ENCODE results near the gene KDM5C. TPM values are rescaled to one million over a fixed set of nuclear protein-coding genes. Genes with fewer than 3 reads are reported as not detected.
A peak's percentile ranks its signal among the peaks of the same experiment; 100 is the strongest.

Gene KDM5C
- total and polyA plus RNA-seq, 12 donors, result 16.4 to 56.1 (median 32.8) TPM

DNA sequence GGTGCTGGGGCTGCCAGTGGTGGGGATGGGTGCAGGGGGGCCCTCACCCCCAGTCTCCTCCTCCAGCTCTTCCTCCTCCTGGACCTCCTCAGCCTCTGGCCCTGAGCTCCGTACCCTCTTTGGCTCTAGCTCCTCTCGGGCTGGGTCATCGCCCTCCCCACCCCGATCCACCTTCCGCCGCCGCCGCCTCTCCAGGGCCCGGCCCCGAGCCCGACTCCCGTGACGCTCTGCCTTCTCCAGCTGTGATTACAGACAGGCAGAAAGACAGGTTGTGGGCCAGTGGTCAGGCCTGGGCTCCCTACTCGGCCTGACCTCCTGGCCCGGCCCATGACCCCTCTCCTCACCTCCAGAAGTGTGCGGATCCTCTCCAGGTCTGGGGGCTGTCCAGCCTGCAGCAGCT lies 31.9 kb downstream of the KDM5C start:
- Histone ChIP-seq H3K9me3 (no peaks in the 10 kb centered on the region), H3K36me3 (peaks cover 0 to 87% (median 6%) of the 10 kb centered on the region in 9 donors), H3K4me1 (no peaks in the 10 kb centered on the region), H3K27me3 (no peaks in the 10 kb centered on the region), H3K27ac (no peak overlapping the region), H3K4me3 (no peak overlapping the region)
- DNase-seq (no peak), ATAC-seq (peak in 1 of 8 donors; percentile 36)
- TF ChIP-seq, protein P1, sequence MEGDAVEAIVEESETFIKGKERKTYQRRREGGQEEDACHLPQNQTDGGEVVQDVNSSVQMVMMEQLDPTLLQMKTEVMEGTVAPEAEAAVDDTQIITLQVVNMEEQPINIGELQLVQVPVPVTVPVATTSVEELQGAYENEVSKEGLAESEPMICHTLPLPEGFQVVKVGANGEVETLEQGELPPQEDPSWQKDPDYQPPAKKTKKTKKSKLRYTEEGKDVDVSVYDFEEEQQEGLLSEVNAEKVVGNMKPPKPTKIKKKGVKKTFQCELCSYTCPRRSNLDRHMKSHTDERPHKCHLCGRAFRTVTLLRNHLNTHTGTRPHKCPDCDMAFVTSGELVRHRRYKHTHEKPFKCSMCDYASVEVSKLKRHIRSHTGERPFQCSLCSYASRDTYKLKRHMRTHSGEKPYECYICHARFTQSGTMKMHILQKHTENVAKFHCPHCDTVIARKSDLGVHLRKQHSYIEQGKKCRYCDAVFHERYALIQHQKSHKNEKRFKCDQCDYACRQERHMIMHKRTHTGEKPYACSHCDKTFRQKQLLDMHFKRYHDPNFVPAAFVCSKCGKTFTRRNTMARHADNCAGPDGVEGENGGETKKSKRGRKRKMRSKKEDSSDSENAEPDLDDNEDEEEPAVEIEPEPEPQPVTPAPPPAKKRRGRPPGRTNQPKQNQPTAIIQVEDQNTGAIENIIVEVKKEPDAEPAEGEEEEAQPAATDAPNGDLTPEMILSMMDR (IDR thresholded peaks at IDR 0.05), result no peak
- intact Hi-C loops (cut with DNase I), result no loop called here
- 84 to 96% methylated on average over 14 to 15 of the region's 16 CpGs for WGBS, 2 donors

DNA sequence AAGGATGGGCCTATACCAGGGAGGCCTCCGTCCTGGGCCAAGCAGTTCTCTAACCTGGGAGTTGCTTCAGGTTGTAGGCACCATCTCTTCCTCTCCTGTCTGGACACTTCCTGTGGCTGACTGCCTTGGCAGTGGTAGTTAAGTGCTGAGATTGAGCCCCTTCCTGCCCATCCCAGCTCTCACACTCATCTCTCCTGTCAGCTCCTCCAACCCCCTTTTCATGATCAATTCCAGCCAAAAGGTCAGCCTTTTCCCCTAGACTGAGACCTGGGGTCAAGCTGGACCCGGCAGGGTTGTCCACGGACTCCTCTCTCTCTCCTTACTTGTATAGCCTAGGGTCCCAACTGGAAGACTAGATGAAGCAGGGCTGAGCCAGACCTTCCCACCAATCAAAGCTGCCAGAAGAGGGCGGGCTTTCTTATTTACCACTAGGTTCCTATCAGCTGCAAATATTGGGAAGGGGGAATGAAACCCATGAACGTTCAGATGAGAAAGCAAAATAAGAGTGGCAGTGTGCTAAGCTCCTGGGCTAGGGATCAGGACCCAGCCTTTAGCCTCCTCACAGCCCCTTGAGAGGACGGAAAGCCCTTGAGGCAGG lies 34.5 kb downstream of the KDM5C start:
- TF ChIP-seq, protein P1 (IDR thresholded peaks at IDR 0.05), result no peak
- no peaks in the 10 kb centered on the region for H3K27me3 ChIP-seq
- H3K36me3 ChIP-seq, result peaks cover 0 to 61% (median 0%) of the 10 kb centered on the region in 9 donors
- no peak overlapping the region for H3K27ac ChIP-seq
- intact Hi-C loops (cut with DNase I), result no loop called here
- WGBS, 2 donors, result 57 to 66% methylated on average over 6 of the region's 6 CpGs
- H3K9me3 ChIP-seq, result no peaks in the 10 kb centered on the region
- DNase-seq, result no peak
- ATAC-seq, result no peak
- no peak overlapping the region for H3K4me3 ChIP-seq
- H3K4me1 ChIP-seq, result no peaks in the 10 kb centered on the region

DNA sequence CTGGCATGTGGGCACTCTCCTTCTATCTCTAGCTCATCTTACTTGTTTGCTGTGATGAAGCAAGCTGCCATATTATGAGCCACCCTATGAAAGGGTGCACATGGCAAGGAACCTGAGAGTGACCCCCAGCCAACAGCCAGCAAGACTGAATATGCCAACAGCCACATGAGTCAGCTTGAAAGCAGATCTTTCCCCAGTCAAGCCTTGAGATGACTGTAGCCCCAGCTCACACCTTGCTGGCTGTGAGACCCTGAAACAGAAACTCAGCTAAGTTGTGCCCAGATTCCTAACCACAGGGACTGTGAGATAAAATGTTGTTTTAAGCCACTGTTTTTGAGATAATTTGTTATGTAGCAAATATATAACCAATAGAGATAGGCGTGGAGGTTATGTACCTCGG lies 36.2 kb downstream of the KDM5C start:
- Histone ChIP-seq H3K27me3 (no peaks in the 10 kb centered on the region), H3K4me1 (no peaks in the 10 kb centered on the region), H3K27ac (no peak overlapping the region), H3K36me3 (peaks cover 0 to 44% (median 0%) of the 10 kb centered on the region in 9 donors), H3K9me3 (no peaks in the 10 kb centered on the region), H3K4me3 (no peak overlapping the region)
- ATAC-seq (no peak), DNase-seq (no peak)
- WGBS, 2 donors, result 85 to 88% methylated on average over 2 of the region's 2 CpGs
- TF ChIP-seq, protein P1 (IDR thresholded peaks at IDR 0.05), result no peak
- intact Hi-C loops (cut with DNase I), result no loop called here

DNA sequence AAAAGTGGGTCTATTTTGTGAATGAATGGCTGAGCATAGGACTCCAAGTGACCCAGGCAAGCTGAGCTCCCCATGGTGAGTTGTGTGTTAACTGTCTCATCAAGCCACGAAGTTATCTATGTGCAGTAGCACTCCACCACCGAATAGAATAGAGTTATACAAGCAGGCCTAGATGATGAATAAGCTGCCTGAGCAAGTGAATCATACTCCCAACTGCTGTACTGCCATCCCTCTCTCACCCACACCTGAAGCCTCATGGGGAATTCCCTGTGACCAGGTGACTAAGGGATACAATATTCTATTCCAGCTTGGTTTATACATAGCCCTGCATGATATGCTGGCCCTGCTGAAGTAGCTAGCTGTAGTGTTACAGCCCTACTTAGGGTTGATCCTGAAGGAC lies 38.7 kb downstream of the KDM5C start:
- H3K27ac ChIP-seq, result no peak overlapping the region

More for the DNA sequence above, 38.7 kb downstream of the KDM5C start:
- no peaks in the 10 kb centered on the region for H3K4me1 ChIP-seq
- peaks cover 0 to 19% (median 0%) of the 10 kb centered on the region in 9 donors for H3K36me3 ChIP-seq
- TF ChIP-seq, protein P1 (IDR thresholded peaks at IDR 0.05), result no peak
- intact Hi-C loops (cut with DNase I), result no loop called here
- H3K4me3 ChIP-seq, result no peak overlapping the region
- DNase-seq (no peak), ATAC-seq (no peak)
- 67 to 81% methylated on average over 2 of the region's 2 CpGs for WGBS, 2 donors
- no peaks in the 10 kb centered on the region for H3K9me3 ChIP-seq
- H3K27me3 ChIP-seq, result no peaks in the 10 kb centered on the region
